HEK293T (cell line): Measurements from ENCODE around the gene HYCC2.
"Not testable (repeated sequence)": the region's sequence is repeated elsewhere in the genome, so short reads cannot be mapped to it uniquely, and the experiment has no call there.

Experiments
- ARNT ChIP-seq: fragments of 450-650 bp; IDR thresholded peaks from 2 replicates; pipeline ENCODE4 v1.6.1; 2017; ENCODE audit warnings: mild to moderate bottlenecking
- ELF4 ChIP-seq: fragments of 450-650 bp; IDR thresholded peaks from 2 replicates; pipeline ENCODE4 v1.6.1; 2017; ENCODE audit warnings: antibody characterized with exemption
- HDGF ChIP-seq: fragments of 450-650 bp; IDR thresholded peaks from 2 replicates; pipeline ENCODE4 v1.6.1; 2017; ENCODE audit warnings: antibody characterized with exemption, borderline replicate concordance
- L3MBTL2 ChIP-seq: fragments of 450-650 bp; conservative IDR thresholded peaks from 2 replicates; pipeline ENCODE4 v1.6.1; 2016; ENCODE audit warnings: mild to moderate bottlenecking
- SP1 ChIP-seq: fragments of 450-650 bp; IDR thresholded peaks from 2 replicates; pipeline ENCODE4 v1.6.1; 2017
- SUZ12 ChIP-seq: fragments of 450-650 bp; IDR thresholded peaks from 2 replicates; pipeline ENCODE4 v1.6.1; 2016; ENCODE audit warnings: mild to moderate bottlenecking
- TARDBP ChIP-seq: fragments of 450-650 bp; IDR thresholded peaks from 2 replicates; pipeline ENCODE4 v1.6.1; 2016

DNA sequence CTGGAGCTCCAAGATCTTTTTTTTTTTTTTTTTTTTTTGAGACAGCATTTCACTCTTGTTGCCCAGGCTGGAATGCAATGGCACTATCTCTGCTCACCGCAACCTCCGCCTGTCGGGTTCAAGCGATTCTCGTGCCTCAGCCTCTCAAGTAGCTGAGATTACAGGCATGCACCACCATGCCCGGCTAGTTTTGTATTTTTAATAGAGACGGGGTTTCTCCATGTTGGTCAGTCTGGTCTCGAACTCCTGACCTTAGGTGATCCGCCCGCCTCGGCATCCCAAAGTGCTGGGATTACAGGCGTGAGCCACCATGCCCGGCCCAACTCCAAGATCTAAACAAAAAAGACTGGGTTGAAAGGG is 46.2 kb upstream of the HYCC2 start:
- TF ChIP-seq TARDBP, ELF4, L3MBTL2, HDGF, ARNT, SP1, SUZ12: not testable (repeated sequence)
